Fibroblast of lung (primary cell): Measurements from ENCODE around the gene WHRN. TPM values are rescaled to one million over a fixed set of nuclear protein-coding genes. Genes with fewer than 3 reads are reported as not detected.

Experiments
- DNase-seq, 2 donors: peaks; one replicate each; pipeline versions ENCODE4 v3.0.0 to v3.0.0-alpha.2; 2010; ENCODE audit warnings: low read depth in 2 of 2
- H2AFZ ChIP-seq: 2 replicates; pipeline ENCODE4 v1.5.1; 2012; ENCODE audit warnings: low read length, control low read depth, inconsistent platforms
- H3K27ac ChIP-seq: 2 replicates; pipeline ENCODE4 v1.5.1; 2011; ENCODE audit warnings: low read length, control low read depth; ENCODE audit not compliant: insufficient read depth
- H3K27me3 ChIP-seq: 2 replicates; pipeline ENCODE4 v1.5.1; 2011; ENCODE audit warnings: mild to moderate bottlenecking, low read length; ENCODE audit not compliant: control insufficient read depth, insufficient read depth
- H3K36me3 ChIP-seq: 2 replicates; pipeline ENCODE4 v1.5.1; 2011; ENCODE audit warnings: low read length; ENCODE audit not compliant: control insufficient read depth, insufficient read depth
- H3K4me1 ChIP-seq: 2 replicates; pipeline ENCODE4 v1.5.1; 2011; ENCODE audit warnings: low read length; ENCODE audit not compliant: control insufficient read depth, insufficient read depth; ENCODE audit errors: extremely low read depth
- H3K4me2 ChIP-seq: 2 replicates; pipeline ENCODE4 v1.5.1; 2011; ENCODE audit warnings: low read length, control low read depth; ENCODE audit not compliant: insufficient read depth; ENCODE audit errors: extremely low read depth
- H3K4me3 ChIP-seq, 4 experiments: fragments of 200-600 bp in 1 of 4; sonication (generic) in 1 of 4; replicated peaks in 1 of 4; 2 replicates each; pipeline ENCODE4 v1.5.1; 2011 to 2016; ENCODE audit warnings: low read length in 4 of 4, low read depth in 3 of 4, mild to moderate bottlenecking in 3 of 4, control low read depth in 2 of 4, inconsistent platforms in 1 of 4, mixed read lengths in 1 of 4; ENCODE audit not compliant: insufficient read depth in 1 of 4; ENCODE audit errors: control extremely low read depth in 1 of 4
- H3K79me2 ChIP-seq: 2 replicates; pipeline ENCODE4 v1.5.1; 2012; ENCODE audit warnings: mild to moderate bottlenecking, low read length, inconsistent platforms; ENCODE audit not compliant: control insufficient read depth, insufficient read depth
- H3K9ac ChIP-seq: 2 replicates; pipeline ENCODE4 v1.5.1; 2011; ENCODE audit warnings: mild to moderate bottlenecking, low read length, control low read depth; ENCODE audit not compliant: insufficient read depth
- H3K9me3 ChIP-seq: 2 replicates; pipeline ENCODE4 v1.5.1; 2012; ENCODE audit warnings: low read depth, low read length; ENCODE audit not compliant: control insufficient read depth, insufficient read depth
- H4K20me1 ChIP-seq: 2 replicates; pipeline ENCODE4 v1.5.1; 2011; ENCODE audit warnings: low read length; ENCODE audit not compliant: control insufficient read depth, insufficient read depth; ENCODE audit errors: extremely low read depth
- CTCF ChIP-seq, 2 donors: IDR thresholded peaks in 1 of 2; conservative IDR thresholded peaks in 1 of 2; 1 replicate in 1 of 2; 2 replicates in 1 of 2; pipeline ENCODE4 v1.5.1; 2011 to 2012; ENCODE audit warnings: low read length in 2 of 2, control low read depth in 1 of 2, inconsistent platforms in 1 of 2, low read depth in 1 of 2, mild to moderate bottlenecking in 1 of 2
- EZH2 ChIP-seq: IDR thresholded peaks from 2 replicates; pipeline ENCODE4 v1.5.1; 2012; ENCODE audit warnings: low read length, control low read depth, mild to moderate bottlenecking; ENCODE audit errors: missing control alignments
- polyA plus RNA-seq, 2 donors: library from polyadenylated mRNA; depleted of rRNA in 1 of 2; stranded (reverse) in 1 of 2; unstranded in 1 of 2; fragments of >200 nt; gene quantifications; 2 replicates each; pipeline ENCODE4 v1.2.1, GENCODE V29; 2011 to 2012; ENCODE audit warnings: missing spikeins in 1 of 2
- total RNA-seq: library from RNA; depleted of rRNA; stranded (reverse); fragments of >200 nt; gene quantifications from 2 replicates; pipeline ENCODE4 v1.2.1, GENCODE V29; 2014

The WHRN gene
- total and polyA plus RNA-seq, 2 donors (not counting 1 experiment from before 2014, with no cell fraction given), result 0.16 to 1.8 TPM

GRCh38 chr9:114497727-114498382 is 7.4 kb downstream of the WHRN start:
- Histone ChIP-seq H3K4me2 (no peak overlapping the region), H3K4me3 (no peak overlapping the region), H2AFZ (no peak overlapping the region), H4K20me1 (no peaks in the 10 kb centered on the region), H3K9me3 (no peaks in the 10 kb centered on the region), H3K9ac (no peak overlapping the region), H3K27me3 (peaks cover 7% of the 10 kb centered on the region), H3K27ac (no peak overlapping the region), H3K36me3 (no peaks in the 10 kb centered on the region), H3K79me2 (no peaks in the 10 kb centered on the region), H3K4me1 (no peaks in the 10 kb centered on the region)
- TF ChIP-seq CTCF (conservative IDR thresholded peaks at IDR 0.05 in 1 of 2, IDR thresholded peaks at IDR 0.05 in 1 of 2; ENCODE audit: low read depth in 1 of 2, low read length in 2 of 2) (no peak), EZH2 (no peak)
- no peak for DNase-seq

- H3K9ac ChIP-seq, result no peak overlapping the region
Measured at GRCh38 chr9:114497236-114497635, 8.0 kb downstream of the WHRN start.

GRCh38 chr9:114496011-114496410 is 9.3 kb downstream of the WHRN start:
- H3K9me3 ChIP-seq, result no peaks in the 10 kb centered on the region
- no peaks in the 10 kb centered on the region for H4K20me1 ChIP-seq
- peaks cover 7% of the 10 kb centered on the region for H3K27me3 ChIP-seq
- H3K79me2 ChIP-seq, result no peaks in the 10 kb centered on the region
- no peaks in the 10 kb centered on the region for H3K36me3 ChIP-seq
- DNase-seq, result no peak
- no peaks in the 10 kb centered on the region for H3K4me1 ChIP-seq
- H3K4me2 ChIP-seq, result no peak overlapping the region
- no peak overlapping the region for H3K4me3 ChIP-seq
- H2AFZ ChIP-seq, result no peak overlapping the region
- TF ChIP-seq EZH2, result no peak
- no peak for TF ChIP-seq CTCF (conservative IDR thresholded peaks at IDR 0.05 in 1 of 2, IDR thresholded peaks at IDR 0.05 in 1 of 2; ENCODE audit: low read depth in 1 of 2, low read length in 2 of 2)
- no peak overlapping the region for H3K27ac ChIP-seq
- H3K9ac ChIP-seq, result no peak overlapping the region

More at GRCh38 chr9:114497236-114497635, 8.0 kb downstream of the WHRN start:
- Histone ChIP-seq H3K79me2 (no peaks in the 10 kb centered on the region), H3K4me1 (no peaks in the 10 kb centered on the region), H3K27me3 (peaks cover 7% of the 10 kb centered on the region), H3K4me2 (no peak overlapping the region), H3K27ac (no peak overlapping the region), H3K4me3 (no peak overlapping the region), H2AFZ (no peak overlapping the region), H3K9me3 (no peaks in the 10 kb centered on the region), H3K36me3 (no peaks in the 10 kb centered on the region), H4K20me1 (no peaks in the 10 kb centered on the region)
- DNase-seq, result no peak
- no peak for TF ChIP-seq CTCF (conservative IDR thresholded peaks at IDR 0.05 in 1 of 2, IDR thresholded peaks at IDR 0.05 in 1 of 2; ENCODE audit: low read depth in 1 of 2, low read length in 2 of 2)
- no peak for TF ChIP-seq EZH2
